22Rv1 (cell line): ENCODE data around the gene RAB35.

Source experiments
- ZFX ChIP-seq: fragments of 450-650 bp; IDR thresholded peaks from 2 replicates; pipeline ENCODE4 v1.6.1; 2017; ENCODE audit warnings: antibody characterized with exemption, borderline replicate concordance
- TF ChIP-seq, protein P1 (sequence below): fragments of 450-650 bp; IDR thresholded peaks from 2 replicates; pipeline ENCODE4 v1.5.1; 2017; ENCODE audit warnings: mild to moderate bottlenecking

DNA sequence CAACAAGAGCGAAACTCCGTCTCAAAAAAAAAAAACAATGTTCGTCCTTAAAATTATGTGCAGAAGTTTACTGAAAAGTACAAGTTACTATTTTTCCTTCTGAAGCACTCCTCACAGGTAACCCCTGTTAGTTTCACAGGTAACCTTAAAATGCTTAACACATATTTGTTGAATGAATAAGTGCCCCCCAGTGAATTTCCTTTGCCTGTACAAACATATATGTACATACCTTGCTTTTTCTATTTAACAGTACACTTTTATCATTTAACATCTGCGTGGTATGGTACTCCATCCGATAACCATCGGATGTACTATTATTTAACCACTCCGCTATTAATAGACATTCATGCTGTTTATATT is 1.4 kb upstream of the RAB35 start:
- TF ChIP-seq, protein P1, sequence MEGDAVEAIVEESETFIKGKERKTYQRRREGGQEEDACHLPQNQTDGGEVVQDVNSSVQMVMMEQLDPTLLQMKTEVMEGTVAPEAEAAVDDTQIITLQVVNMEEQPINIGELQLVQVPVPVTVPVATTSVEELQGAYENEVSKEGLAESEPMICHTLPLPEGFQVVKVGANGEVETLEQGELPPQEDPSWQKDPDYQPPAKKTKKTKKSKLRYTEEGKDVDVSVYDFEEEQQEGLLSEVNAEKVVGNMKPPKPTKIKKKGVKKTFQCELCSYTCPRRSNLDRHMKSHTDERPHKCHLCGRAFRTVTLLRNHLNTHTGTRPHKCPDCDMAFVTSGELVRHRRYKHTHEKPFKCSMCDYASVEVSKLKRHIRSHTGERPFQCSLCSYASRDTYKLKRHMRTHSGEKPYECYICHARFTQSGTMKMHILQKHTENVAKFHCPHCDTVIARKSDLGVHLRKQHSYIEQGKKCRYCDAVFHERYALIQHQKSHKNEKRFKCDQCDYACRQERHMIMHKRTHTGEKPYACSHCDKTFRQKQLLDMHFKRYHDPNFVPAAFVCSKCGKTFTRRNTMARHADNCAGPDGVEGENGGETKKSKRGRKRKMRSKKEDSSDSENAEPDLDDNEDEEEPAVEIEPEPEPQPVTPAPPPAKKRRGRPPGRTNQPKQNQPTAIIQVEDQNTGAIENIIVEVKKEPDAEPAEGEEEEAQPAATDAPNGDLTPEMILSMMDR = no peak
- TF ChIP-seq ZFX = no peak
